Measurements from ENCODE around the gene MTHFD2.

Gene MTHFD2

DNA sequence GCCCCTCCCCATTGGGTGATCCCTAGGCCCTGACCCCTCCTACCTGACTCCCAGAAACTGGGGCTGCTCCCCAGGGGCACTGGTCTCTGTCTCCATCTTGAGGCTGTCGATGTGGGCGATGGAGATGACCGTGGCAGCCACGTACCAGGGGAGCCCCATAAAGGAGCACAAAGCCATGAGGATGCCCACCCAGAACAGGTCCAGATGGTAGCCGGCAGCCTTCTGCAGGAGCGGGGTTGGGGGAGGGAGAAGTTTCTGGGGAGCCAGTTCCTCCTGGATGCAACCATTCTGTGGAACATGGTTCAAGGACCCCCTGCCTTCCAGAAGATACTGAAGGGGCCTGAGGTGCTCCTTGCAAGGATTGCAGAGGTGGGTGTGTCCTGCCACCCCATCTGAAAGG is 34.0 kb downstream of the MTHFD2 start:
- H3K27me3 ChIP-seq, result no peaks in the 10 kb centered on the region
- no peaks in the 10 kb centered on the region for H3K4me1 ChIP-seq (ENCODE audit: control insufficient read depth in 1 of 2, insufficient read depth in 1 of 2, low read depth in 1 of 2, low read length in 1 of 2)
- H3K4me3 ChIP-seq (ENCODE audit: low read depth in 1 of 2, low read length in 1 of 2), result no peak overlapping the region
- no peaks in the 10 kb centered on the region for H3K36me3 ChIP-seq
- H3K27ac ChIP-seq, result no peak overlapping the region
- TF ChIP-seq, protein P1, sequence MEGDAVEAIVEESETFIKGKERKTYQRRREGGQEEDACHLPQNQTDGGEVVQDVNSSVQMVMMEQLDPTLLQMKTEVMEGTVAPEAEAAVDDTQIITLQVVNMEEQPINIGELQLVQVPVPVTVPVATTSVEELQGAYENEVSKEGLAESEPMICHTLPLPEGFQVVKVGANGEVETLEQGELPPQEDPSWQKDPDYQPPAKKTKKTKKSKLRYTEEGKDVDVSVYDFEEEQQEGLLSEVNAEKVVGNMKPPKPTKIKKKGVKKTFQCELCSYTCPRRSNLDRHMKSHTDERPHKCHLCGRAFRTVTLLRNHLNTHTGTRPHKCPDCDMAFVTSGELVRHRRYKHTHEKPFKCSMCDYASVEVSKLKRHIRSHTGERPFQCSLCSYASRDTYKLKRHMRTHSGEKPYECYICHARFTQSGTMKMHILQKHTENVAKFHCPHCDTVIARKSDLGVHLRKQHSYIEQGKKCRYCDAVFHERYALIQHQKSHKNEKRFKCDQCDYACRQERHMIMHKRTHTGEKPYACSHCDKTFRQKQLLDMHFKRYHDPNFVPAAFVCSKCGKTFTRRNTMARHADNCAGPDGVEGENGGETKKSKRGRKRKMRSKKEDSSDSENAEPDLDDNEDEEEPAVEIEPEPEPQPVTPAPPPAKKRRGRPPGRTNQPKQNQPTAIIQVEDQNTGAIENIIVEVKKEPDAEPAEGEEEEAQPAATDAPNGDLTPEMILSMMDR (IDR thresholded peaks at IDR 0.05), result no peak
- H3K9me3 ChIP-seq, result no peaks in the 10 kb centered on the region

DNA sequence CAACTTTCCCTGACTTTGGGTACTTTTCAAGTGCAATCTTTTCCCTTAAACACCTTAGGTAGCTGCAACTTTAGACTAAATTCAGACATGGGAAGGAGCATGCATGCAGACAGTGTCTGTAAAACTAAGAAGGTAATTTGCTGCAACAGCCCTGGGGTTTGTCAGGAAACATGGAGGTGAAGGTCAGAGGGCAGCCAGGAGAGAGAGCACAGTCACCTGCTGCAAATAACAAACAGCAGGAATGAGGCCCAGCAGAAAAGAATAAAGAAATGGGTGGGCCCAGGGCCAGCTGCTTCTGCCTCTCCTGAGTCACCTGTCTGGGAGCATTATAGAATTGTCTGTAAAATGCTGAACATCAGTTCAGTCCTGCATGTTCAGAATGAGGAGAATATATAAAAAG is 35.2 kb downstream of the MTHFD2 start:
- Histone ChIP-seq H3K4me3 (ENCODE audit: low read depth in 1 of 2, low read length in 1 of 2) (no peak overlapping the region), H3K27ac (no peak overlapping the region), H3K36me3 (no peaks in the 10 kb centered on the region), H3K9me3 (no peaks in the 10 kb centered on the region), H3K4me1 (ENCODE audit: control insufficient read depth in 1 of 2, insufficient read depth in 1 of 2, low read depth in 1 of 2, low read length in 1 of 2) (no peaks in the 10 kb centered on the region), H3K27me3 (no peaks in the 10 kb centered on the region)
- TF ChIP-seq, protein P1 (IDR thresholded peaks at IDR 0.05), result no peak

DNA sequence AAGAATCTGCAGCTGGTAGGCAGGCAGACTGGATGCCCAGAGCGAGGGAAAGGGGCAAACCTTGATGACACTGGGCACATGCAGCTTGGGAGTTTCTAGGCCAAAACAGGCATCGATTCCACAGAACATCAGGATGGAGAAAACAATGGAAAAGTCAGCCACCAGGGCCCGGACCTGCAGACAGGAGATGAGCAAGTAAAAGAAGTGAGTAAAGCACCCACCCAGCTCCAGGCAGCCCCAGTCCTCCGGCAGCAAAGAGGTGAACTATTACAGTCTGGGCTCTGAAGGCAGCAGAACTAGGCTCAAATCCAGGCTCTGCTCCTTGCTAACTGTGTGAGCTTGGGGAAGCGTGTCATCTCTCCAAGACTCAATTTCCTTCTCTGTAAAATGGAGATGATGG is 36.6 kb downstream of the MTHFD2 start:
- H3K36me3 ChIP-seq, result no peaks in the 10 kb centered on the region
- H3K27me3 ChIP-seq, result no peaks in the 10 kb centered on the region
- no peak overlapping the region for H3K4me3 ChIP-seq (ENCODE audit: low read depth in 1 of 2, low read length in 1 of 2)
- H3K9me3 ChIP-seq, result no peaks in the 10 kb centered on the region
- no peaks in the 10 kb centered on the region for H3K4me1 ChIP-seq (ENCODE audit: control insufficient read depth in 1 of 2, insufficient read depth in 1 of 2, low read depth in 1 of 2, low read length in 1 of 2)
- H3K27ac ChIP-seq, result no peak overlapping the region
- TF ChIP-seq, protein P1 (IDR thresholded peaks at IDR 0.05), result no peak

DNA sequence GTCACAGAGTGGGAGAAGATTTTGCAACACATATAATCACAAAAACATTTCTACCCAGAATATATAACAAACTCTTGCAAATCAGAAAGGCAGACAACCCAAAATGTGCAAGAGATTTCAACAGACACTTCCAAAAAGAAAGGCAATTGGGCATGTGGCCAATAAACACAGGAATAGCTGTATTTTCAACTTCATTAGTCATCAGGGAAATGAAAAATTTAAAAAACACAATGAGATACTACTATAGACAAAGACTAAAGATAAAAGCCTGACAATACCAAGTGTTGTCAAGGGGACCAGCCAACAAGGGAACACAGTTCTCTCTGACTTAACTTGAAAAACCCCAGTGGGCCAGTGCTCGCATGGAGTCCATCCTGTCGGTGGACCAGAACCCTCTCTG is 40.5 kb downstream of the MTHFD2 start:
- Histone ChIP-seq H3K4me3 (ENCODE audit: low read depth in 1 of 2, low read length in 1 of 2) (no peak overlapping the region), H3K9me3 (no peaks in the 10 kb centered on the region), H3K36me3 (no peaks in the 10 kb centered on the region), H3K27me3 (no peaks in the 10 kb centered on the region), H3K4me1 (ENCODE audit: control insufficient read depth in 1 of 2, insufficient read depth in 1 of 2, low read depth in 1 of 2, low read length in 1 of 2) (no peaks in the 10 kb centered on the region), H3K27ac (no peak overlapping the region)
- TF ChIP-seq, protein P1 (IDR thresholded peaks at IDR 0.05), result no peak

DNA sequence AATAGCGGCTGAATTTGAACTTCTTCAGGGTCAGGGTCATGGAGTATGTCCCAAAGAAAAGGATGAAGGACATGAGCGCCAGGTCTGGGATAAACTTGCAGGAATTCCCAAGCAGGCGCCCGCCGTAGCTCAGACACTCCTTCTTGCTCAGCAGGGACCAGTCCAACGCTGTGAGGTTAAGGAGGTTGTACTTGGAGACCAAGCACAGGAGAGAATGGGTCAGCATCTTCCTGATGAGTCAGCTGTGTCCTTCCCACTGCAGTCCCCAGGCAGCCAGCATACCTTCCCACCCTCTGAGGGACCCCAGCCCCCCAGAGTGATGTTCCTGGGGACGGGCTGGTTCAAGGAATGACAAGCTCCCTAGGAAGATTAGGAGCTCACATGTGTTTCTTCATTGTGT is 40.9 kb downstream of the MTHFD2 start:
- no peak overlapping the region for H3K4me3 ChIP-seq (ENCODE audit: low read depth in 1 of 2, low read length in 1 of 2)
- H3K27ac ChIP-seq, result no peak overlapping the region
- no peaks in the 10 kb centered on the region for H3K9me3 ChIP-seq
- TF ChIP-seq, protein P1 (IDR thresholded peaks at IDR 0.05), result no peak
- no peaks in the 10 kb centered on the region for H3K36me3 ChIP-seq
- H3K27me3 ChIP-seq, result no peaks in the 10 kb centered on the region
- no peaks in the 10 kb centered on the region for H3K4me1 ChIP-seq (ENCODE audit: control insufficient read depth in 1 of 2, insufficient read depth in 1 of 2, low read depth in 1 of 2, low read length in 1 of 2)
